Retinal pigment epithelial cell (primary cell): Measurements from ENCODE around the gene SPRR4.

ENCODE experiments used
- DNase-seq: peaks from one replicate; pipeline ENCODE4 v3.0.0-alpha.2; 2010; ENCODE audit warnings: low read depth
- H3K4me3 ChIP-seq: 2 replicates; pipeline ENCODE4 v1.5.1; 2011; ENCODE audit warnings: mild to moderate bottlenecking, low read length, control low read depth, moderate library complexity
- TF ChIP-seq, protein P1 (sequence below): conservative IDR thresholded peaks from 2 replicates; pipeline ENCODE4 v1.5.1; 2011; ENCODE audit warnings: low read depth, low read length, control low read depth, inconsistent platforms

The SPRR4 gene

DNA sequence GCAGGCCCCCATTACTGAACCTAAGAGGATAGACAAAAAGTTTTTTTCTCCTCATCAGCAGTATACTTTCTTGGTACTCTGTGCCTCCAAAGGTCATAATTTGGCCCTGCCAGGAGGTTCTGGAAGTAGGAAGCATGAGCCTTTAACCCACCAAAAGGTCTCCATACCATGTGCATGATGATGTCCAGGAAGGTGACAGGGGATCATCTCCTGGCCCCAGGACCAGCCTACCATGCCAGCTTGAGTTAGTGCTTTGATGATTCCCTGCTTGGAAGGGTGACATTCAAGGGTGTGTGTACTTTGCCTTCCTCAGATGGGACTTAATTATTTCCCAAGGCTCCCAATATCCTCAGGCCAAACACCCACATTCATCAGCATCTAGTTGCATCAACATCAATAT lies 7.2 kb downstream of the SPRR4 start:
- H3K4me3 ChIP-seq: no peak overlapping the region
- no peak for DNase-seq
- TF ChIP-seq, protein P1, sequence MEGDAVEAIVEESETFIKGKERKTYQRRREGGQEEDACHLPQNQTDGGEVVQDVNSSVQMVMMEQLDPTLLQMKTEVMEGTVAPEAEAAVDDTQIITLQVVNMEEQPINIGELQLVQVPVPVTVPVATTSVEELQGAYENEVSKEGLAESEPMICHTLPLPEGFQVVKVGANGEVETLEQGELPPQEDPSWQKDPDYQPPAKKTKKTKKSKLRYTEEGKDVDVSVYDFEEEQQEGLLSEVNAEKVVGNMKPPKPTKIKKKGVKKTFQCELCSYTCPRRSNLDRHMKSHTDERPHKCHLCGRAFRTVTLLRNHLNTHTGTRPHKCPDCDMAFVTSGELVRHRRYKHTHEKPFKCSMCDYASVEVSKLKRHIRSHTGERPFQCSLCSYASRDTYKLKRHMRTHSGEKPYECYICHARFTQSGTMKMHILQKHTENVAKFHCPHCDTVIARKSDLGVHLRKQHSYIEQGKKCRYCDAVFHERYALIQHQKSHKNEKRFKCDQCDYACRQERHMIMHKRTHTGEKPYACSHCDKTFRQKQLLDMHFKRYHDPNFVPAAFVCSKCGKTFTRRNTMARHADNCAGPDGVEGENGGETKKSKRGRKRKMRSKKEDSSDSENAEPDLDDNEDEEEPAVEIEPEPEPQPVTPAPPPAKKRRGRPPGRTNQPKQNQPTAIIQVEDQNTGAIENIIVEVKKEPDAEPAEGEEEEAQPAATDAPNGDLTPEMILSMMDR: no peak

DNA sequence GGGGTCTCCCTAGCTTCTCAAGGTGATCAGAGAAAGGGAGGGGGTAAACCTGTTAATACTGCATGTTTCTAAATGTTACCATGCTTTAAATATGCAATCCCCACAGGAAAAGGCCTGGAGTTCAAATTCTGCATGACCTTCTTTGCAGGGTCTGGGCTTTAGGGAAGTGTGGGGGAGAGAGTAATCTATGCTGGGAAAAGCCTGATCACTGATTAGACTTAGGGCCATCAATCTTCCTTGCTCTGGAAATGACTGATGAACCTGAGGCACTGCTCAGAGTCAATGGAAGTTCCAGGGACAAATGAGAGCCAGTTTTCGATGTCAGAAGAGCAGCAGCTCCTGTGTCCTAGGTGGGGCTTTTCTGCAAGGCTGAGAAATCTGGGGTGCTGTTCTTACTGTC lies 10.2 kb downstream of the SPRR4 start:
- no peak overlapping the region for H3K4me3 ChIP-seq
- TF ChIP-seq, protein P1: no peak
- DNase-seq: no peak

DNA sequence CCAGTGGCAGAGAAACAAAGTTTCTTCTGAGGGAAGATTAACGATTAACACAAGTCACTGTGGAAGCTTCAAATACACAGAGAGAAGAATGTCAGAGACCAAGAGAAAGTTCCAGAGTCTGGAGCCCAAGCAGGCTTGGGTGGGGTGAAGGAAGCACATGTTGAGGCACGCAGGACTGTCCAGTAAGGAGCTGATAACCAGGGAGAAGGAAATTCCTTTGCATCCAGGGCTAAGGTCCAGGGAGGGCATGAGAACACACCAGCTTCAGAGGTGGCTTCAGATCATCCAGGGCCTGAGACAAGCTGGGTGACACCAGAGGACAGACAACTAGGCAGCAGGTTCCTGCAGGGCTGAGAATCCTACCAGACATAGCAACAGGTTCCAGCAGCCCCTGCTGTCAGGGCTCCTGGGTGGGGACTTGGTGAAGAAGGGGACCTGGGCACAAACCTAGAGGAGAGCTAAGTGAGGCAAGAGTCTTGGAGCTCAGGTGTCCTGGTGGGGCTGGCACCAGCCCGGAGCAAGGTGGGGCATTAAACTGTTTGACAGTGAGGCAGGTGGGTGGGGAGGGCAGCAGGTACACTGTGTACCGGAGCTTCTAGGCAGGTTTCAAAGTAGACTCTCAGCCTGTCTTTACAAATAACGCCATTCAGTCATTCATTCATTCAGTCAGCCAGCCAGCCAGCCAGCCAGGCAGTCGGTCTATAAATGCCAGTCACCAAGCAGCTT lies 10.9 kb downstream of the SPRR4 start:
- DNase-seq: no peak
- TF ChIP-seq, protein P1: no peak
- no peak overlapping the region for H3K4me3 ChIP-seq

DNA sequence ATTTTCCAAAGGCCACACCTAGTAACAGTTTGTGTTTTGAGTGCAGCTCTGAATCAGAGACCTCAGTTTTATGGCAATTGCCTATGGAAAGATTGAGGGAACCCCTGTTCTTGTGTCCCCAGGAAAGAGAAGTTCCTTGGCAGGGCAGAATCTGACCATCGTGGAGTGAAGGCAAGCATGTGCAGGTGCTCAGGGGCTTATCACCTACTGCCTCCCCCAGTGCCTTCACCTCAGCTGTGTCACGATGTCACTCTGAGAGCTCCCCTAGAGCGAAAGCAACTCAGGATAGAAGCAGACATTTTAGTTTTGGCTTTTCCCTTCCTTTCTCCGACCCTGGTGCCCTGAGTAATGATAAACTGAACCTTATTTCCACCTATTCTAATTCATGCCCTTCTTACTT lies 11.6 kb downstream of the SPRR4 start:
- no peak for DNase-seq
- H3K4me3 ChIP-seq: no peak overlapping the region
- TF ChIP-seq, protein P1: no peak

DNA sequence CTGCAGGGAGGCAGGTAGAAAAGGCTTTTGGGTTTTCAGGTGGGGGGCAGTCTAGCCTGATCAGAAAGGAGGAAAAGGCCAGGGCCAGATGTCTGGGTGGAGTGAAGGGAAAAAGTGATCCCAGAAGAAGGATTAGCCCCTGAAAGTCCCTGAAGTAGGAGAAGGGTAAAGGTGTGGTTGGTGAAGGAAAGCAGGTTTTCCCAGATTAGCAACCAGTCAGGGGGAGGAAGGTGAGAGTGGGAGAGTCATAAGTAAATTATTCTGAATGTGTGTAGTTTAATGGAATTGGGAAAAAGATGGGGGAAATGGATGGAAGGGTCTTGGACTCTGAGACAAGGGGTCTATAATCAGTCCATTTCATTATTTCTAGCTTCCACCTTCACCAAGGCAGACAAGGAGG lies 12.8 kb downstream of the SPRR4 start:
- TF ChIP-seq, protein P1: no peak
- DNase-seq: no peak
- H3K4me3 ChIP-seq: no peak overlapping the region

DNA sequence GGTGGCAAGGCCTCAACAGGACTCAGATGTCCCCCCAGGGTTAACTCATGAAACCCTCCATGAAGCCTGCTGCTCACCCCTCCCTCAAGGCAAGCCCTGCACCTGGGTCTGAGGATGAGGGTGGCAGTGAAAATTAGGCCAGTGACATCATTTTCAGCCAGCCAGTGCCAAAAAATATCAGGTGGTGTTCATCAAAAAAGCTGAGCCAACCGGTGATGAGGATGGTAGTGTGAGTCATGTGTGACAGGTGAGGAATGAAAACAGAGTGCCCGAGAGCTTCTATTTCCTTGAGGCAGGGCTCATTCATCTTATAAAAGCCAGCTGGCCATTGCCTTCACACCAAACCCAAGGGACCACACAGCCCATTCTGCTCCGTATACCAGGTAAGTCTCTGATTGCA lies 13.3 kb downstream of the SPRR4 start, which contains the start of gene SPRR1A:
SPRR1A (plus strand) TSS at position 339 of the 400 bp plus-strand sequence. CDS start 1,150 bp downstream, outside the sequence.
- TF ChIP-seq, protein P1: no peak
- no peak within 1 kb of the TSS for H3K4me3 ChIP-seq
- DNase-seq: no peak

DNA sequence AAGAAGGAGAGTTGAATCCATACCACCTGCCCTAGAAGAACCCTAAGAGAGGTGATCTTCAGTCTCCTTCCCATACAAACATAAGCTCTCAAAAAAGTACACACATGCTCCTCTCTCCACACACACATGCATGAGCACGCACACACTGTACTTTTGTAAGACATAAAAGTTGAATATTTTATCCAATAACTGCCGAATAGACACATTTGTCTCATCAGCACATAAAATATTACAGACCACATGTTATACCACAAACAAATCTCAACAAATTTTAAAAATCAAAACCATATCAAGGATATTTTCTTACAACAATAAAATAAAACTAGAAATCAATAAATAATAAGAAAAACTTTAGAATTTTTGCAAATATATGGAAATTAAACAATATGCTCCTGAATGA lies 16.1 kb downstream of the SPRR4 start:
- H3K4me3 ChIP-seq: no peak overlapping the region
- TF ChIP-seq, protein P1: no peak
- no peak for DNase-seq
